IMR-90 (cell line): ENCODE measurements around the gene MRPL3. TPM values are rescaled to one million over a fixed set of nuclear protein-coding genes. Genes with fewer than 3 reads are reported as not detected.

Experiments used
- ATAC-seq: fragments of 200-7000 bp; cut with Tn5 transposase; 2 replicates; pipeline ENCODE4 v1.9.1; 2020; ENCODE audit warnings: low read depth, mild to moderate bottlenecking, moderate library complexity
- BruUV-seq: library from RNA; stranded (reverse); fragments of 400-500 nt; replicated peaks from 2 replicates; lab custom pipeline; 2021; lab: Mats Ljungman, UMichigan
- CTCF ChIA-PET: fragments of 300-600 bp; formaldehyde crosslinking; extraction: SDS; loops from one replicate; lab custom pipeline; 2021; ENCODE audit warnings: antibody characterized with exemption; lab: Yijun Ruan, JAX
- POLR2A ChIA-PET: fragments of 300-600 bp; sonication (Branson Sonifier 250); formaldehyde crosslinking; loops from one replicate; lab custom pipeline; 2022; ENCODE audit warnings: antibody characterized with exemption; ENCODE audit not compliant: unreplicated experiment; lab: Charles Lee
- DNase-seq: peaks from one replicate; pipeline ENCODE4 v3.0.0; 2013
- H2AFZ ChIP-seq: replicated peaks from 2 replicates; pipeline ENCODE3; 2013; ENCODE audit warnings: low read length, mild to moderate bottlenecking; ENCODE audit not compliant: poor library complexity
- H2AK5ac ChIP-seq: 2 replicates; pipeline ENCODE4 v1.6.1; 2013; ENCODE audit warnings: low read depth, low read length, inconsistent platforms
- H2AK9ac ChIP-seq: replicated peaks from 2 replicates; pipeline ENCODE3; 2013; ENCODE audit warnings: mild to moderate bottlenecking, low read depth, low read length, moderate library complexity; ENCODE audit not compliant: poor library complexity
- H2BK120ac ChIP-seq: 2 replicates; pipeline ENCODE4 v1.6.1; 2013; ENCODE audit warnings: low read depth, low read length, inconsistent platforms
- H2BK15ac ChIP-seq: 3 replicates; pipeline ENCODE4 v1.6.1; 2013; ENCODE audit warnings: low read depth, low read length, inconsistent platforms
- H2BK20ac ChIP-seq: 2 replicates; pipeline ENCODE4 v1.6.1; 2013; ENCODE audit warnings: low read depth, mild to moderate bottlenecking, inconsistent platforms, low read length, moderate library complexity
- H2BK5ac ChIP-seq: 2 replicates; pipeline ENCODE4 v1.6.1; 2013; ENCODE audit warnings: mild to moderate bottlenecking, low read depth, low read length, inconsistent platforms; ENCODE audit not compliant: poor library complexity, severe bottlenecking
- H3K14ac ChIP-seq: replicated peaks from 2 replicates; pipeline ENCODE4 v1.6.1; 2013; ENCODE audit warnings: low read depth, low read length, inconsistent platforms
- H3K18ac ChIP-seq: 2 replicates; pipeline ENCODE4 v1.6.1; 2013; ENCODE audit warnings: low read depth, low read length, control low read depth
- H3K23ac ChIP-seq: 2 replicates; pipeline ENCODE4 v1.6.1; 2013; ENCODE audit warnings: low read depth, low read length, inconsistent platforms
- H3K27ac ChIP-seq: 2 replicates; pipeline ENCODE4 v1.5.1; 2013; ENCODE audit warnings: mild to moderate bottlenecking, control low read depth, low read length; ENCODE audit not compliant: insufficient read depth
- H3K27me3 ChIP-seq: 2 replicates; pipeline ENCODE4 v1.6.1; 2013; ENCODE audit warnings: low read length; ENCODE audit not compliant: control insufficient read depth, insufficient read depth
- H3K36me3 ChIP-seq: 2 replicates; pipeline ENCODE4 v1.6.1; 2013; ENCODE audit warnings: low read length, mixed read lengths; ENCODE audit not compliant: control insufficient read depth, insufficient read depth
- H3K4ac ChIP-seq: 2 replicates; pipeline ENCODE4 v1.6.1; 2013; ENCODE audit warnings: low read depth, low read length, inconsistent platforms
- H3K4me1 ChIP-seq: 2 replicates; pipeline ENCODE4 v1.6.1; 2013; ENCODE audit warnings: low read length, mixed read lengths; ENCODE audit not compliant: control insufficient read depth, insufficient read depth
- H3K4me2 ChIP-seq: 2 replicates; pipeline ENCODE4 v1.6.1; 2013; ENCODE audit warnings: low read depth, mild to moderate bottlenecking, control low read depth, low read length, moderate library complexity
- H3K4me3 ChIP-seq: 2 replicates; pipeline ENCODE4 v1.5.1; 2013; ENCODE audit warnings: low read depth, mild to moderate bottlenecking, control low read depth, low read length, moderate library complexity; ENCODE audit not compliant: insufficient read depth
- H3K56ac ChIP-seq: 2 replicates; pipeline ENCODE4 v1.6.1; 2013; ENCODE audit warnings: low read length, inconsistent platforms; ENCODE audit not compliant: insufficient read depth; ENCODE audit errors: extremely low read depth
- H3K79me1 ChIP-seq, 2 experiments: 2 replicates each; pipeline ENCODE4 v1.6.1; 2013; ENCODE audit warnings: low read length in 2 of 2, inconsistent platforms in 1 of 2, low read depth in 1 of 2
- H3K9ac ChIP-seq: 2 replicates; pipeline ENCODE4 v1.6.1; 2013; ENCODE audit warnings: low read depth, low read length, control low read depth
- H3K9me1 ChIP-seq: 2 replicates; pipeline ENCODE4 v1.6.1; 2013; ENCODE audit warnings: low read length, inconsistent platforms; ENCODE audit not compliant: insufficient read depth
- H3K9me3 ChIP-seq: 2 replicates; pipeline ENCODE4 v1.6.1; 2013; ENCODE audit warnings: low read length; ENCODE audit not compliant: control insufficient read depth, insufficient read depth
- H4K20me1 ChIP-seq: 2 replicates; pipeline ENCODE4 v1.6.1; 2013; ENCODE audit warnings: low read length, inconsistent platforms; ENCODE audit not compliant: insufficient read depth
- H4K5ac ChIP-seq: 2 replicates; pipeline ENCODE4 v1.6.1; 2013; ENCODE audit warnings: mild to moderate bottlenecking, low read depth, low read length, control low read depth
- H4K8ac ChIP-seq, 2 experiments: 2 replicates each; pipeline ENCODE4 v1.6.1; 2013; ENCODE audit warnings: low read depth in 2 of 2, low read length in 2 of 2, control low read depth in 1 of 2, inconsistent platforms in 1 of 2
- H4K91ac ChIP-seq: 2 replicates; pipeline ENCODE4 v1.6.1; 2013; ENCODE audit warnings: low read depth, low read length, inconsistent platforms; ENCODE audit not compliant: insufficient read depth
- BHLHE40 ChIP-seq: fragments of 150-350 bp; IDR thresholded peaks from 2 replicates; pipeline ENCODE4 v1.6.1; 2016; ENCODE audit warnings: mild to moderate bottlenecking, low read depth, low read length
- CEBPB ChIP-seq: IDR thresholded peaks from 2 replicates; pipeline ENCODE4 v1.6.1; 2012; ENCODE audit warnings: low read depth, low read length, improper control_type of control experiment
- CHD1 ChIP-seq: IDR thresholded peaks from 2 replicates; pipeline ENCODE4 v1.6.1; 2012; ENCODE audit warnings: low read depth, low read length, improper control_type of control experiment
- CTCF ChIP-seq: conservative IDR thresholded peaks from 2 replicates; pipeline ENCODE4 v1.5.1; 2012; ENCODE audit warnings: mild to moderate bottlenecking, low read depth, low read length, improper control_type of control experiment
- ELK1 ChIP-seq: fragments of 150-350 bp; IDR thresholded peaks from 2 replicates; pipeline ENCODE4 v1.6.1; 2016; ENCODE audit warnings: low read depth, mild to moderate bottlenecking, low read length, moderate library complexity, borderline replicate concordance
- FOS ChIP-seq: fragments of 150-350 bp; IDR thresholded peaks from 2 replicates; pipeline ENCODE4 v1.6.1; 2016; ENCODE audit warnings: low read depth, low read length
- MAFK ChIP-seq: IDR thresholded peaks from 2 replicates; pipeline ENCODE4 v1.6.1; 2012; ENCODE audit warnings: low read depth, low read length, improper control_type of control experiment
- MAZ ChIP-seq: IDR thresholded peaks from 2 replicates; pipeline ENCODE4 v1.6.1; 2012; ENCODE audit warnings: low read depth, mild to moderate bottlenecking, low read length, improper control_type of control experiment, moderate library complexity, borderline replicate concordance
- MXI1 ChIP-seq: IDR thresholded peaks from 2 replicates; pipeline ENCODE4 v1.6.1; 2012; ENCODE audit warnings: low read depth, mild to moderate bottlenecking, low read length, moderate library complexity, borderline replicate concordance
- NFE2L2 ChIP-seq: fragments of 150-350 bp; IDR thresholded peaks from 2 replicates; pipeline ENCODE4 v1.6.1; 2016; ENCODE audit warnings: low read depth, mild to moderate bottlenecking, low read length
- POLR2A ChIP-seq: IDR thresholded peaks from 2 replicates; pipeline ENCODE4 v1.6.1; 2012; ENCODE audit warnings: mild to moderate bottlenecking, low read depth, low read length
- RAD21 ChIP-seq: IDR thresholded peaks from 2 replicates; pipeline ENCODE4 v1.6.1; 2012; ENCODE audit warnings: low read length, improper control_type of control experiment
- RCOR1 ChIP-seq: IDR thresholded peaks from 2 replicates; pipeline ENCODE4 v1.6.1; 2012; ENCODE audit warnings: mild to moderate bottlenecking, low read length, improper control_type of control experiment; ENCODE audit not compliant: insufficient replicate concordance
- RFX5 ChIP-seq: IDR thresholded peaks from 2 replicates; pipeline ENCODE4 v1.8.0; 2012; ENCODE audit warnings: low read depth, mild to moderate bottlenecking, low read length, moderate library complexity
- SMC3 ChIP-seq: fragments of 150-350 bp; IDR thresholded peaks from 2 replicates; pipeline ENCODE4 v1.6.1; 2016; ENCODE audit warnings: low read depth, mild to moderate bottlenecking, antibody characterized with exemption, low read length, moderate library complexity
- USF2 ChIP-seq: fragments of 150-350 bp; IDR thresholded peaks from 2 replicates; pipeline ENCODE4 v1.6.1; 2017; ENCODE audit warnings: mild to moderate bottlenecking, antibody characterized with exemption, low read length, low read depth
- dilution Hi-C: fragments of 300-500 bp; cut with HindIII; formaldehyde crosslinking; loops from one replicate; pipeline ENCODE4 v1.14.3; 2018; ENCODE audit warnings: low sequenced_read_pairs; ENCODE audit not compliant: unreplicated experiment
- in situ Hi-C: fragments of 300-500 bp; cut with MboI; formaldehyde crosslinking; loops from 3 replicates; pipeline ENCODE4 v1.14.3; 2019; ENCODE audit warnings: low sequenced_read_pairs, inconsistent platforms, mixed read lengths
- intact Hi-C: fragments of 100-400 bp; cut with micrococcal nuclease; formaldehyde crosslinking; loops from 2 replicates; pipeline ENCODE4 v1.10.0; 2022
- polyA plus RNA-seq, 3 experiments: library from polyadenylated mRNA; depleted of rRNA; stranded (reverse); fragments of >200 nt; gene quantifications; 2 replicates each; pipeline ENCODE4 v1.2.3, GENCODE V29; 2012; ENCODE audit warnings: low replicate concordance in 1 of 3
- total RNA-seq: library from RNA; depleted of rRNA; stranded (reverse); fragments of >200 nt; gene quantifications from 2 replicates; pipeline ENCODE4 v1.2.3, GENCODE V29; 2012

Gene MRPL3
- total and polyA plus RNA-seq, 2 of the 4 experiments (the other 2 are of a cell fraction) = 107 to 206 TPM

- POLR2A ChIA-PET = no interaction called here
- Histone ChIP-seq H4K20me1 (no peaks in the 10 kb centered on the region), H2BK15ac (no peak overlapping the region), H2AK9ac (no peak overlapping the region), H3K27me3 (no peaks in the 10 kb centered on the region), H3K18ac (no peak overlapping the region), H3K4ac (0 out of 2 replicates have a peak overlapping the region, but pooled peaks have one; percentile 16), H3K36me3 (peaks cover 1% of the 10 kb centered on the region; the same call in 1 of the 2 replicates), H3K9ac (no peak overlapping the region; the same call in 1 of the 2 replicates), H4K8ac (peak overlapping the region; percentile 89 to 99), H2BK20ac (no peak overlapping the region), H3K4me1 (0 out of 2 replicates have a peak, but pooled peaks cover 3% of the 10 kb centered on the region), H3K9me1 (0 out of 2 replicates have a peak, but pooled peaks cover 2% of the 10 kb centered on the region), H3K14ac (peak overlapping the region; percentile 70), H2AFZ (peak overlapping the region; percentile 94), H3K4me2 (peak overlapping the region; percentile 73), H2BK5ac (no peak overlapping the region), H2AK5ac (no peak overlapping the region), H2BK120ac (no peak overlapping the region), H4K5ac (peak overlapping the region; percentile 65), H3K23ac (no peak overlapping the region), H3K79me1 (peaks cover 16 to 20% of the 10 kb centered on the region in 2 experiments), H4K91ac (no peak overlapping the region; the same call in 1 of the 2 replicates), H3K56ac (no peak overlapping the region), H3K9me3 (no peaks in the 10 kb centered on the region), H3K4me3 (peak overlapping the region; percentile 96; the same call in 1 of the 2 replicates), H3K27ac (no peak overlapping the region)
- intact Hi-C loops (loop anchor here (5.0 kb wide), 2 partner anchors 121 to 476 kb away; partner anchors contain the start of genes ASTE1, NEK11 and NUDT16), dilution Hi-C loops (no loop called here), in situ Hi-C loops (no loop called here)
- CTCF ChIA-PET = no interaction called here
- ATAC-seq = no peak
- no peak for DNase-seq
- TF ChIP-seq SMC3 (no peak), CTCF (no peak), RCOR1 (no peak), BHLHE40 (no peak), NFE2L2 (no peak), RAD21 (no peak), POLR2A (no peak), MAZ (no peak), MXI1 (no peak), ELK1 (no peak), CEBPB (no peak), FOS (no peak), RFX5 (no peak), MAFK (no peak), USF2 (no peak), CHD1 (no peak)
- no TSS peak for BruUV-seq
Measured at GRCh38 chr3:131503320-131503635, 507 bp upstream of the MRPL3 start.
